Mucosa of descending colon (tissue), 3 donors: ENCODE results near the gene DTYMK. TPM values are rescaled to one million over a fixed set of nuclear protein-coding genes. Genes with fewer than 3 reads are reported as not detected.

Experiments used
- ATAC-seq: fragments of 200-7000 bp; cut with Tn5 transposase; one replicate; pipeline ENCODE4 v1.9.1; 2020; ENCODE audit warnings: mild to moderate bottlenecking, moderate library complexity
- DNase-seq, 3 donors: peaks; one replicate each; pipeline ENCODE4 v3.0.0-alpha.2; 2020
- H3K36me3 ChIP-seq: fragments of 200-600 bp; one replicate; pipeline ENCODE4 v1.8.0; 2021; ENCODE audit warnings: low read depth, mild to moderate bottlenecking
- H3K4me1 ChIP-seq: fragments of 200-600 bp; one replicate; pipeline ENCODE4 v1.8.0; 2021; ENCODE audit warnings: low read depth, mild to moderate bottlenecking
- H3K4me3 ChIP-seq: fragments of 200-600 bp; one replicate; pipeline ENCODE4 v1.8.0; 2021; ENCODE audit warnings: mild to moderate bottlenecking
- H3K9me3 ChIP-seq: fragments of 200-600 bp; one replicate; pipeline ENCODE4 v1.8.0; 2021; ENCODE audit warnings: mild to moderate bottlenecking
- intact Hi-C, 2 donors: fragments of 100-400 bp; cut with DNase I in 1 of 2; cut with micrococcal nuclease in 1 of 2; formaldehyde crosslinking; loops; one replicate each; pipeline versions ENCODE4 v1.11.0 to v1.11.1; 2022; cut with DNase I, micrococcal nuclease
- total RNA-seq, 3 donors: library from RNA; stranded (reverse); fragmentation: NEBNext Ultra II Directional in 2 of 3; extraction: Animal tissue kit (Norgen Biotek cat#: 25700) in 2 of 3; gene quantifications; one replicate each; pipeline versions ENCODE4 v1.2.1 to v1.2.4, GENCODE V29; 2021 to 2023
- TF ChIP-seq, protein P1 (sequence below): fragments of 200-600 bp; IDR thresholded peaks from one replicate; pipeline ENCODE4 v1.8.0; 2022; ENCODE audit warnings: antibody characterized with exemption, mild to moderate bottlenecking
- donor health status: DM: no; HTN: no; CAD: no; lungs with moderate emphysema.
- donor health status: DM: no; HTN: no; CAD: no.
- donor health status: DM: no; HTN: yes; CAD: no.

Gene DTYMK
- total RNA-seq, 3 donors from 2014 or later, result 17.9 to 31.0 (median 19.7) TPM

DNA sequence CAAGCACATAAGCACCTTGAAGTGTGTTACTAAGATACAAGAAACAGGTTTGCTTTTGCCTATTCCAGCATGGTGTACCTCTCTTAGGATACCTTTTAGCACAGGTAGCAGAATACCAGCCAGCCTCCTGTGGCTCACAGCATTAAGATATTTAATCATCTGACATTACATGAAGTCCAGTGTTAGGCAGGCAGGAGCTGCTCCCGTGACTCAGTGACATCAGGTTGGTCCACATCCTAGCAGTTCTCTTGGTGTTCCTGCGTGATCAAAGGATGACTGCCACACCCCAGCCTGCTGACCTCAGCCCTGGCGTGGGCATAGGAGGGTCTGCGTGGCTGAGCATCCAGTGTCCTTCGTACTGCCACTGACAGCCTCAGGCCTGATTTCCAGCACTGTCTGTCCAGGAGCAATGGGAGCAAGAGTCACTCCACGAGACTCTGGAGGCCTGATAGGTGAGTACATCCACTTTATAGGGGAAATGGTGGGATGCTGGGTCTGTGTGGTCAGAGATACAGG is 3.6 kb upstream of the DTYMK start:
- Histone ChIP-seq H3K36me3 (peaks cover 3% of the 10 kb centered on the region), H3K4me1 (peaks cover 28% of the 10 kb centered on the region), H3K9me3 (no peaks in the 10 kb centered on the region), H3K4me3 (no peak overlapping the region)
- TF ChIP-seq, protein P1, sequence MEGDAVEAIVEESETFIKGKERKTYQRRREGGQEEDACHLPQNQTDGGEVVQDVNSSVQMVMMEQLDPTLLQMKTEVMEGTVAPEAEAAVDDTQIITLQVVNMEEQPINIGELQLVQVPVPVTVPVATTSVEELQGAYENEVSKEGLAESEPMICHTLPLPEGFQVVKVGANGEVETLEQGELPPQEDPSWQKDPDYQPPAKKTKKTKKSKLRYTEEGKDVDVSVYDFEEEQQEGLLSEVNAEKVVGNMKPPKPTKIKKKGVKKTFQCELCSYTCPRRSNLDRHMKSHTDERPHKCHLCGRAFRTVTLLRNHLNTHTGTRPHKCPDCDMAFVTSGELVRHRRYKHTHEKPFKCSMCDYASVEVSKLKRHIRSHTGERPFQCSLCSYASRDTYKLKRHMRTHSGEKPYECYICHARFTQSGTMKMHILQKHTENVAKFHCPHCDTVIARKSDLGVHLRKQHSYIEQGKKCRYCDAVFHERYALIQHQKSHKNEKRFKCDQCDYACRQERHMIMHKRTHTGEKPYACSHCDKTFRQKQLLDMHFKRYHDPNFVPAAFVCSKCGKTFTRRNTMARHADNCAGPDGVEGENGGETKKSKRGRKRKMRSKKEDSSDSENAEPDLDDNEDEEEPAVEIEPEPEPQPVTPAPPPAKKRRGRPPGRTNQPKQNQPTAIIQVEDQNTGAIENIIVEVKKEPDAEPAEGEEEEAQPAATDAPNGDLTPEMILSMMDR, result no peak
- intact Hi-C loops, result no loop called here
- ATAC-seq (no peak), DNase-seq (no peak)

DNA sequence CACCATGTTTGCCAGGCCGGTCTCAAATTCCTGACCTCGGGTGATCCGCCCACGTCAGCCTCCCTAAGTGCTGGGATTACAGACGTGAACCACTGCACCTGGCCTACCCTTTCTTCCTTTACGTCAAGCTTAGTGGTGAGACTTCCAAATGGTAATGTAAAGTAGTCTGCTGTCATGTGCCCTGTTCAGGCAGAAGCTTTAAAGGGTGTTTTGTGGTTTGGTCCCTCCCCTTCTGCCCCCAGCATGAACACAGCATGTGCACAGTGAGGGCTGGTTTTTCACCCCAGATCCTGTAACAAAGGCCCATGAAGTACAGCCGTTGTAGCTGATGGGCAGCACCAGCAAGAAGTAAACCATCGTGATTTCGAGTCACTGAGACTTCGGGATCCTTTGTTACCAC is 2.7 kb upstream of the DTYMK start:
- DNase-seq (no peak), ATAC-seq (no peak)
- intact Hi-C loops, result no loop called here
- Histone ChIP-seq H3K4me3 (no peak overlapping the region), H3K4me1 (peaks cover 28% of the 10 kb centered on the region), H3K9me3 (no peaks in the 10 kb centered on the region), H3K36me3 (peaks cover 3% of the 10 kb centered on the region)
- TF ChIP-seq, protein P1, result no peak

DNA sequence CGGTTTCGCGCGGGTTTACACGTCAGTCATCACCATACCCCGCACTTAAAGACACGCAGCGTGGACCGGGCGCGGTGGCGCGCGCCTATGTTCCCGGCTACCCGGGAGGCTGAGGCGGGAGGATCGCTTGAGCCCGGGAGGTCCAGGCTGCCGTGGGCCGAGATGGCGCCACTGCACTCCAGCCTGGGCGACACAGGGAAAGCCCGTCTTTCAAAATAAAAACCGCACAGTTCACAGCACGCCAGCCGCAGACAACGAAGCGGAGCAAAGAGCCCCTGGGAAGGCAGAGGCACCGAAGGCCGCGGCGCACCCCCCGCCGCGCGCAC is 328 bp downstream of the DTYMK start:
- Histone ChIP-seq H3K4me1 (peaks cover 28% of the 10 kb centered on the region), H3K9me3 (no peaks in the 10 kb centered on the region), H3K4me3 (peak overlapping the region; percentile 83), H3K36me3 (peaks cover 3% of the 10 kb centered on the region)
- peak; percentile 9 for ATAC-seq
- TF ChIP-seq, protein P1, result no peak
- DNase-seq, result peak in 1 of 3 donors; percentile 15
- intact Hi-C loops, result no loop called here

DNA sequence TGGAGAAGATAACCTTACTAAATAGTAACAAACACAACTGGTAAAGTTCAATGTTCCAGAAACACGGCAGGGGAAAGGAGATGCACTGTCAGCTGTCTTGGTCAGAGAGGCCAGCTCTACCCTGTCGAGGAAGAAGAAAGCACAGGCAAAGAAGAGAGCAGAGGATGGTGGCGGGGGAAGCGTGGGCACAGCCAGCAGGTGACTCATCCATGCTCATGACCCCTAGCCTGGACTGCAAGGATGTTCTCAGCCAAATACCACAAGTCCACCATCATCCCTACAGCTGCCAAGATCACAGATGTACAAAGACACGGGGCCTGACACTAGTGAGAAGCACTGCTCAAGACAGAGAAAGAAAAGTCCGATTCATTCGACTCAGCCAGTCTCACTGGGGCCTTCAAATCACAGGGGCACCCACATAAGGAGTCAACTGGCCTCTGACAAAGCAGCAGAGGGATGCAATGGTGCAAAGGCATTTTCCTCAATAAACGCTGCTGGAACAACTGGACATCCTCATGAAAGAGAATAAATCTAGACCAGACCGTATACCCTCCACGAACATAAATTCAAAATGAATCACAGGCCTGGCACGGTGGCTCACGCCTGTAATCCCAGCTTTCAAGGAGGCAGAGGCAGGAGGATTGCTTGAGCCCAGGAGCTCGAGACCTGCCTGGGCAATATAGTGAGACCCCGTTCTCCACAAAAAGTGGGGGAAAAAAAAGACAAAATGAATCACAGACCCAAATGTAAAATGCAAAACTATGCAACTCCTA is 5.6 kb downstream of the DTYMK start:
- peaks cover 6% of the 10 kb centered on the region for H3K4me1 ChIP-seq
- no peak overlapping the region for H3K4me3 ChIP-seq
- H3K9me3 ChIP-seq, result no peaks in the 10 kb centered on the region
- no peak for DNase-seq
- intact Hi-C loops, result no loop called here
- H3K36me3 ChIP-seq, result no peaks in the 10 kb centered on the region
- TF ChIP-seq, protein P1, result no peak
- ATAC-seq, result peak; percentile 47

DNA sequence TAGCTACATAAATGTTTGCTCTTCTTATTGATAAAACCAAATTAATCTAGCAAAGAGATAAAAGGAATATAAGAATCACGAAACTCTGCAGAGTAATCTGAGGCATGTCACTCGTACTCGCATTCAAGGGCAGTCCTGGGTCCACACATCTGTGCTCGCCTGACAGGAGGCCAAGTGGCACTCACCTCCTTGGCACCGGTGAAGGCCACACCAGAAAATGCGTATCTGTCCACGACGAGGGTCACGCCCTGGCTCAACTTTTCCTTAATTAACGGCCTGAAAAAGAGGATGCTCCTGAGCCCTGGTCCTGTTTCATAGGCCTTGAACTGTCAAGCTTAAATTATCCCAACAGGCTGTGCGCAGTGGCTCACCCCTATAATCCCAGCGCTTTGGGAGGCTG is 6.6 kb downstream of the DTYMK start:
- no peak for ATAC-seq
- Histone ChIP-seq H3K4me3 (no peak overlapping the region), H3K36me3 (no peaks in the 10 kb centered on the region), H3K4me1 (no peaks in the 10 kb centered on the region), H3K9me3 (no peaks in the 10 kb centered on the region)
- no peak for DNase-seq
- intact Hi-C loops, result no loop called here
- TF ChIP-seq, protein P1, result no peak
